Vagina (tissue), 2 donors: ENCODE measurements around the gene DCT.

Experiments used
- POLR2AphosphoS5 ChIP-seq, 2 donors: sonication (generic); formaldehyde crosslinking; IDR thresholded peaks; one replicate each; pipeline ENCODE4 v1.9.0; 2017; ENCODE audit warnings: antibody characterized with exemption in 2 of 2, mild to moderate bottlenecking in 2 of 2, low read depth in 1 of 2; ENCODE audit not compliant: insufficient read depth in 1 of 2
- TF ChIP-seq, protein P1 (sequence below), 3 experiments: fragments of 450-650 bp in 2 of 3; fragments of 200-600 bp in 1 of 3; sonication (generic) in 1 of 3; IDR thresholded peaks; one replicate each; pipeline ENCODE4 v1.5.1; 2017 to 2019; ENCODE audit warnings: antibody characterized with exemption in 3 of 3, mild to moderate bottlenecking in 2 of 3, moderate library complexity in 2 of 3

DNA sequence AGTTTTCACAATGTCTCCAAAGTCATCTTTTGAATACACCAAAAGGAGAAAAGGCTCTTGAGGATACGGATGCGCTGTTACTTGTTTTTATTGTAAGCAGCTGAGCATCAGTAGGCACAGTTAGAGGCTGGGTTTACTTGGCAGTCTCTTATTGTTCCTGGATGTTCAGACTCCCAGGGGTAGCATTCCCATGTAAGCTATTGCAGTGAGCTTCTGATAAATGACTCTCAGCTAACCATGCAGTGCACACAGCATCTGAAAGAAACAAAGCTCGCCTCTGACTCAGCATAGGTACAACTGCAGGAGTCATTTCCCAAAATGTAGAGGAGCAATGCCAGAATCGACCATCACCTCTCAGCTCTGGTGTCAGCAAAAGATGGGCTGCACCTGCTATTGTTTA, 84.8 kb downstream of the DCT start:
- TF ChIP-seq, protein P1, sequence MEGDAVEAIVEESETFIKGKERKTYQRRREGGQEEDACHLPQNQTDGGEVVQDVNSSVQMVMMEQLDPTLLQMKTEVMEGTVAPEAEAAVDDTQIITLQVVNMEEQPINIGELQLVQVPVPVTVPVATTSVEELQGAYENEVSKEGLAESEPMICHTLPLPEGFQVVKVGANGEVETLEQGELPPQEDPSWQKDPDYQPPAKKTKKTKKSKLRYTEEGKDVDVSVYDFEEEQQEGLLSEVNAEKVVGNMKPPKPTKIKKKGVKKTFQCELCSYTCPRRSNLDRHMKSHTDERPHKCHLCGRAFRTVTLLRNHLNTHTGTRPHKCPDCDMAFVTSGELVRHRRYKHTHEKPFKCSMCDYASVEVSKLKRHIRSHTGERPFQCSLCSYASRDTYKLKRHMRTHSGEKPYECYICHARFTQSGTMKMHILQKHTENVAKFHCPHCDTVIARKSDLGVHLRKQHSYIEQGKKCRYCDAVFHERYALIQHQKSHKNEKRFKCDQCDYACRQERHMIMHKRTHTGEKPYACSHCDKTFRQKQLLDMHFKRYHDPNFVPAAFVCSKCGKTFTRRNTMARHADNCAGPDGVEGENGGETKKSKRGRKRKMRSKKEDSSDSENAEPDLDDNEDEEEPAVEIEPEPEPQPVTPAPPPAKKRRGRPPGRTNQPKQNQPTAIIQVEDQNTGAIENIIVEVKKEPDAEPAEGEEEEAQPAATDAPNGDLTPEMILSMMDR (IDR thresholded peaks at IDR 0.05) = no peak
- TF ChIP-seq POLR2AphosphoS5 (IDR thresholded peaks at IDR 0.05; ENCODE audit: insufficient read depth in 1 of 2, low read depth in 1 of 2) = no peak
